HUES6 (cell line): ENCODE measurements around the gene DGKE.

Experiments used
- H3K27ac ChIP-seq: 2 replicates; pipeline ENCODE4 v1.7.0; 2013; ENCODE audit warnings: low read depth, mild to moderate bottlenecking, low read length, inconsistent platforms
- H3K27me3 ChIP-seq: 2 replicates; pipeline ENCODE4 v1.6.1; 2013; ENCODE audit warnings: low read length; ENCODE audit not compliant: control insufficient read depth, insufficient read depth
- H3K36me3 ChIP-seq: 2 replicates; pipeline ENCODE4 v1.6.1; 2013; ENCODE audit warnings: low read length; ENCODE audit not compliant: control insufficient read depth, insufficient read depth
- H3K4me1 ChIP-seq: 2 replicates; pipeline ENCODE4 v1.6.1; 2013; ENCODE audit warnings: low read length; ENCODE audit not compliant: control insufficient read depth, insufficient read depth
- H3K4me3 ChIP-seq: 2 replicates; pipeline ENCODE4 v1.5.1; 2013; ENCODE audit warnings: low read depth, low read length
- H3K9ac ChIP-seq: one replicate; pipeline ENCODE4 v1.6.1; 2013; ENCODE audit warnings: mild to moderate bottlenecking, low read length
- H3K9me3 ChIP-seq: 2 replicates; pipeline ENCODE4 v1.6.1; 2013; ENCODE audit warnings: low read depth, low read length; ENCODE audit not compliant: control insufficient read depth, insufficient read depth

The DGKE gene

DNA sequence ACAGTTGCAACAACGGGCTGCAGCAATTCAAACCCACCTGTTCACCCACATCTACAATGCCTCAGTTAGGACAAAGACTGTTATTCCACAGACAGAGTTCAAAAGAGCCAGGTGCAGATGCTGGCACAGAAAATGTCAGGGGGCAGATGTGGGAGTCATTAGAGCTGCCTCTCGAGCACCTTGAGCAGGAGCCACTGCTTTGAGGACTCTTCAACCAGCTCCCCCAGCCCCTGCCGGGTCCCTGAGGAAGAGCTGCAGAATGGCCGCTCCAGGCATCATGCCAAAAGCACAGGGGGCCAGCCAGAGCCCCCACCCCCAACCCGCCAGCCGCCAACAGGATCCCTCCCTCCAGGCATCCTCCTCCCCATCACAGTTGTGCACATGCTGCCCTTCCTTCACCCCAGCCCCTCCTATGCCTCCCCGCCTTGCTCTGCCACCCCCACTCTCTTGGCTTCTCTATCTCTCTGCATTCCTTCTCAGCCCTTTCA lies 21.0 kb upstream of the DGKE start:
- no peaks in the 10 kb centered on the region for H3K27me3 ChIP-seq
- H3K9ac ChIP-seq: no peak overlapping the region
- H3K9me3 ChIP-seq: no peaks in the 10 kb centered on the region
- no peak overlapping the region for H3K4me3 ChIP-seq
- H3K27ac ChIP-seq: no peak overlapping the region
- no peaks in the 10 kb centered on the region for H3K36me3 ChIP-seq
- H3K4me1 ChIP-seq: no peaks in the 10 kb centered on the region

DNA sequence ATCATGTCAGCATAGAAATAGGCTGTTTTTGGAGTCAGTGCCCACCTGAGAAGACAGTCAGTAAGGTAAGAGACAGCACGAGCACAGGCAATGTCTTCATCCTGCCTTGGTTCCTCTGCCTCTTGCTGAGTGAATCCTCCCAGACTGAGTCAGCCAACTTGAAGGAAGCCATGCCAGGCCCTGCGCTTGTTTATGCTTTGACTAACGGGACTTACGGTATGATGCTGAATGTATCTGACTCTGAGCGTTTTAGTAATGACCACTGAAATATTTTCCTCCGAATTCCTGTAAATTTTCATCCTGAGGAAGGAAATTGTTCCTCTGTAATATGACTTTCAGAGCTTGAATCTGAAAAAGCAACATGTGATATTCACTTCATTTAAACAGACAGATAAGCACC lies 18.2 kb upstream of the DGKE start:
- peaks cover 3% of the 10 kb centered on the region; the same call in 1 of the 2 replicates for H3K4me1 ChIP-seq
- no peak overlapping the region for H3K27ac ChIP-seq
- no peaks in the 10 kb centered on the region for H3K27me3 ChIP-seq
- no peak overlapping the region for H3K9ac ChIP-seq
- no peaks in the 10 kb centered on the region for H3K36me3 ChIP-seq
- H3K4me3 ChIP-seq: no peak overlapping the region
- no peaks in the 10 kb centered on the region for H3K9me3 ChIP-seq

DNA sequence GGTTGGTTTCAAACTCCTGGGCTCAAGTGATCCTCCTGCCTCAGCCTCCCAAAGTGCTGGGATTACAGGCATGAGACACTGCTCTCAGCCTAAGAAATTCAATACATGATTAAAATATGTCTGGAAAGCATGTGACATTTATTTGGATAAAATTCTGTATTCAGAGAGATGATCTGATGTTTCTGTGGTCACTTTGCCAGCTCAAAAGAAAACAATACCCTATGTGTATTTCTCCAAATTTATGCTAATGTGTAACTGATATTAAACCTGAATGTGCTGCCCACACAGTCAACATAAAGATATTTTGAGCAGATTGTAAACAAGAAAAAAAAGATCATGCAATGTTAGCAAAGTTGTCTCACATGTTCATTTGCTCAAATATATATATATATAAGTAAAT lies 16.9 kb upstream of the DGKE start:
- no peaks in the 10 kb centered on the region for H3K27me3 ChIP-seq
- no peaks in the 10 kb centered on the region for H3K36me3 ChIP-seq
- no peak overlapping the region for H3K9ac ChIP-seq
- no peak overlapping the region for H3K4me3 ChIP-seq
- H3K27ac ChIP-seq: no peak overlapping the region
- peaks cover 3% of the 10 kb centered on the region; the same call in 1 of the 2 replicates for H3K4me1 ChIP-seq
- H3K9me3 ChIP-seq: no peaks in the 10 kb centered on the region

DNA sequence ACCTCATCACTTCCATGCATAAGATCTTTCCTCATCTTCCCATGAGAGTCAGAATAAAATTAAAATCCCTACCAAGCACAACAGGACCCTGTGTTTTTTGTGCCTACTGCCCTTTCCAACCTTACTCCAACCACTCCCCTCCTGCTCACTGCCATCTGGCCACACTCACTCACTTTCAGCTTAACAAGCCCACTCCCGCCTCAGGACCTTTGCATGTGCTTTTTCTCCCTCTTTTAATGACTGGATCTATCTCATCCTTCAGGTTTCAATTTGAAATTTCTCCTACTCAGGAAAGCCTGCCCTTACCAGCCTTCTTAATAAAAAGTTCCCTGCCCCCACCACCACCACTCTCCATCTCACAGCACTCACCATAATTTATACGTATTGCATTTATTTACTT lies 14.9 kb upstream of the DGKE start:
- Histone ChIP-seq H3K36me3 (no peaks in the 10 kb centered on the region), H3K27ac (no peak overlapping the region), H3K4me3 (no peak overlapping the region), H3K9me3 (no peaks in the 10 kb centered on the region), H3K4me1 (peaks cover 3% of the 10 kb centered on the region; the same call in 1 of the 2 replicates), H3K27me3 (no peaks in the 10 kb centered on the region), H3K9ac (no peak overlapping the region)

DNA sequence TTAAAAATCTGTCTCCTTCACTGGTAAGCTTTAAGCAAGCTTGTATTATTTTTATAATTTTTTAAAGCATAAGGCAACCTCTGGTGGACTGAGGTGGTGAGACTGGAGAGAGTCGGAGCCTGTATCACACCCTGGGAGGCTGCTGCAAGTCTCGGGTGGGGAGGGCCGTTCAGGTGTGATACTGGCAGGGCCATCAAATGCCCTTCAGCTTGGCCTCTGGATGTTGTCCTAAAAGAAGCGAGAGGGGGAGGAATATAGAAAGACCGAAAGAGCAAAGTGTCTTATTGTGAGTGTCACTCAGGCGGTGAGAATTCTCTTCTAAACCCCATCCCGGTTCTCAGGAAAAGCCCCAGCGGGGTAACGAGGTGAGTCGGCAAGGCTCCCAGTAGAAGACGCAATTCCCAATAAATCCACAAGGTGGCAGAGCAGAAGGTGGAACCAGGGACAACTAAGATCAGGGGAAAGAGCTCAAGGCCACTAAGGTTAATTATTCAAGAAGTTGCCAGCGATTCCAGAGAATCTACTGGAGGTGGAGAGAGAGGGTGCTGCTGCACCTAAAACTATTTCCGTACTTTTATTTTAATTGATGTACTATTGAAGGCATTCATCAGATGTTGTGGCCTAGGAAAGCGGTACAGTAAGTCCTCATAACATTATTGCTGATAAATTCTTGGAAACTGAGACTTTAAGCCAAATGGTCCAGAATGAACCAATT lies 14.4 kb upstream of the DGKE start:
- no peaks in the 10 kb centered on the region for H3K9me3 ChIP-seq
- no peaks in the 10 kb centered on the region for H3K36me3 ChIP-seq
- H3K9ac ChIP-seq: no peak overlapping the region
- H3K27me3 ChIP-seq: no peaks in the 10 kb centered on the region
- peaks cover 3% of the 10 kb centered on the region; the same call in 1 of the 2 replicates for H3K4me1 ChIP-seq
- no peak overlapping the region for H3K4me3 ChIP-seq
- H3K27ac ChIP-seq: no peak overlapping the region

DNA sequence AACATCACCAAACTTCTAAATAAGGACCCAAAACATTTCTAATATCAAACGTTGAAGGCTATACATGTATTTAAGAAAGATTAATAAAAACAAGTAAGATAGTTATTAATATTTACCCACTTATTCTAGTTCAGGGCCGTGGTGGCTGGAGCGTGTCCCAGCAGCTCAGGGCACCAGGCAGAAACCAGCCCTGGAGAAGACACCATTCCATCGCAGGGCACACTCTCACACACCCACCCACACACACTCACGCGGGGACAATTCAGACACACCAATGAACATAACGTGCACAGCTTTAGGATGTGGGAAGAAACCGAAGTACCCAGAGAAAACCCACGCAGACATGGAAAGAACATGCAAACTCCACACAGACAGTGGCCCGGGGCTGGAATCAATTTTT lies 13.7 kb upstream of the DGKE start:
- Histone ChIP-seq H3K27me3 (no peaks in the 10 kb centered on the region), H3K9me3 (no peaks in the 10 kb centered on the region), H3K36me3 (no peaks in the 10 kb centered on the region), H3K27ac (no peak overlapping the region), H3K9ac (no peak overlapping the region), H3K4me1 (peaks cover 3% of the 10 kb centered on the region; the same call in 1 of the 2 replicates), H3K4me3 (no peak overlapping the region)

DNA sequence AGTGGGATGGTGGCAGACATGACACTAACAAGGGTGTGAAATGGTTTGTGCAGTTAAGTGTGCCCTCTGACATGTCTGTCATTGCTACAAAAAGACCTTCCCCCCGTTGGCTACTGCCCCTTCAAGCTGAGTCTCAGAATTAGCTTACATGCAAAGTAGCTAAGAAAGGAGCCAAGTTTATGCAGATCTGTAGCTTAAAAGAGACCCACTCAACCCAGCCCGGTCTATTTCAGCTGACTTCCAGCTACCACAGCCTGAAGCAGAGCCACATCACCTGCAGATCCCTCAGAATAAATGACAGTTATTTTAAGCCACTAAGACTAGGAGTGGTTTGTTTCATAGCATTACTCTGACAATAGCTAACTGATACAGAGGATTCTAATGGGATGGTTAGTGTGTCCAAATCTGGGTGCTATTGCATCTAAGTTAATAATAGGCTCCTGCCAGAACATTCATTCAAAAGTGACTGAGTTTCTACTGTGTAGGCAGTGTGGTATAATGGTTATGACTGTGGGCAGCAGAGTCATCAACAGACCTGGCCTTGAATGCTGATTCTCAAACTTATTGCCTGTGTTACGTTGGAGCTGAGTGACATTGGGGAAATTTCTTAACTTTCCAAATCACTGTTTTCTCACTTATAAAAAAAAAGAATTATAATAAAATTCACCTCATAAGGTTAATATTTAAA lies 12.0 kb upstream of the DGKE start:
- H3K27ac ChIP-seq: no peak overlapping the region
- no peak overlapping the region for H3K4me3 ChIP-seq
- no peaks in the 10 kb centered on the region for H3K27me3 ChIP-seq
- H3K36me3 ChIP-seq: no peaks in the 10 kb centered on the region
- H3K4me1 ChIP-seq: peaks cover 3% of the 10 kb centered on the region; the same call in 1 of the 2 replicates
- H3K9ac ChIP-seq: no peak overlapping the region
- no peaks in the 10 kb centered on the region for H3K9me3 ChIP-seq

DNA sequence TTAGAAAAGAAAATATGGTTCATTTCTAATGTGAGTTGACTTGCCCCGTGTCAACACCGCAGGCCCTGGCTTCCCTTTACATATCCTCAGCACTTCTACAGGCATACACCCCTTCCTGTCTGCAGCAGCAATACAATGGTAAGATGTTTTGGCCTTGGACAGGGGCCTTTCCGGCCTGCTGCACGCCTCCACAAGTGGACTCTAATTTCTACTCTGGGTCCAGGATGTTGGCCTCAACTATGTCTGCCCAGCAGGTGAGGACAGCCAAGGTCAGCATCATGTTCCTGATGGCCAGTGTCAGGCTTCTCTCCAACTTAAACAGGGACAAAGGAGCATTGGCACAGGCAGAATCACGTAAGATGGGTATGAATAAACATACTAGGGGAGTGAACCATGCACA lies 11.2 kb upstream of the DGKE start:
- Histone ChIP-seq H3K4me3 (no peak overlapping the region), H3K4me1 (peaks cover 3% of the 10 kb centered on the region; the same call in 1 of the 2 replicates), H3K27me3 (no peaks in the 10 kb centered on the region), H3K9me3 (no peaks in the 10 kb centered on the region), H3K27ac (no peak overlapping the region), H3K36me3 (no peaks in the 10 kb centered on the region), H3K9ac (no peak overlapping the region)

DNA sequence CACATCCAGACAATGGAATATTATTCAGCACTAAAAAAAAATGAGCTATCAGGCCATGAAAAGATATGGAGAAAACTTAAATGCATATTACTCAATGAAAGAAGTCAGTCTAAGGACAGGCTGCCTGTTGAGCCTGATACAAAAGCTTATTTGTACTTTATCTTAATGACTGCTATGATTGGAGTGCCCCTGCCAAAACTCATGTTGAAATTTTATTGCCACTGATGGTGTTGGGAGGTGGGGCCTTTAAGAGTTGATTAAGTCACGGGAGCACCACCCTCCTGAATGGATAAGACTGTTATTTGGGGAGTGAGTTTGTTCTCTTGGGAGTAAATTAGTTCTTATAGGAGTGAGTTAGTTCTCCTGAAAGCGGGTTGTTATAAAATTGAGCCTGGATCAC lies 10.1 kb upstream of the DGKE start:
- no peak overlapping the region for H3K4me3 ChIP-seq
- H3K36me3 ChIP-seq: no peaks in the 10 kb centered on the region
- peaks cover 3% of the 10 kb centered on the region; the same call in 1 of the 2 replicates for H3K4me1 ChIP-seq
- no peak overlapping the region for H3K27ac ChIP-seq
- no peaks in the 10 kb centered on the region for H3K27me3 ChIP-seq
- no peaks in the 10 kb centered on the region for H3K9me3 ChIP-seq
- no peak overlapping the region for H3K9ac ChIP-seq

DNA sequence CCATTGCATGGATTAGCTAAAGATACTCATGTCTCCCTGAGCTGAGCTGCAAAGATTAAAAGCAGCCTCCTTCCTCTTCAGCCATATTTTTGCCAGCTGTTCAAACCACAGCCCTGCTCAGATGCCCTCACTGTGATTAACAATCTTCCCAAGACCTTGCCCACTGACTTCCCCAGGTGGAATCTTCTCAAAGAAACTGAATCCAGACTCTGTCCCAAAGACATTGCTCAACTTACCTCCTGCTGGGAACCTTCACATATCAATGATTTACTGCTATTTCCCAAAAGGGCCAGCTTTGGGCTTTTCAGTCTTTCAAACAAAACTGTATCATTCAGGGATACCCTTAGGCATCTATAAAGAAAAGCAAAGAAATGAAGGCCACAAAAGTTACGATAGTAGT lies 9.4 kb upstream of the DGKE start:
- H3K4me1 ChIP-seq: peaks cover 3% of the 10 kb centered on the region; the same call in 1 of the 2 replicates
- H3K9ac ChIP-seq: no peak overlapping the region
- H3K27me3 ChIP-seq: no peaks in the 10 kb centered on the region
- H3K4me3 ChIP-seq: no peak overlapping the region
- no peaks in the 10 kb centered on the region for H3K36me3 ChIP-seq
- H3K27ac ChIP-seq: no peak overlapping the region
- no peaks in the 10 kb centered on the region for H3K9me3 ChIP-seq
